ENCODE measurements around the gene MVB12A.

MVB12A gene

GRCh38 chr19:17435218-17435617, 15.4 kb downstream of the MVB12A start:
- no peaks in the 10 kb centered on the region for H3F3A ChIP-seq (ENCODE audit: insufficient read depth)
- H3K27ac ChIP-seq (ENCODE audit: low read depth, low read length): no peak overlapping the region
- TF ChIP-seq CTCF (IDR thresholded peaks at IDR 0.05; ENCODE audit: insufficient read depth, low read length, poor library complexity, severe bottlenecking) (no peak), EZH2phosphoT487 (conservative IDR thresholded peaks at IDR 0.05; ENCODE audit: low read length) (no peak)
- H4K20me1 ChIP-seq (ENCODE audit: low read depth, low read length): no peaks in the 10 kb centered on the region
- no peaks in the 10 kb centered on the region for H3K9me2 ChIP-seq (replicated peaks; ENCODE audit: insufficient read depth, low read length)
- no peak overlapping the region for H3K4me2 ChIP-seq (ENCODE audit: low read depth, low read length, poor library complexity, severe bottlenecking)
- no peaks in the 10 kb centered on the region for H3K79me2 ChIP-seq (ENCODE audit: insufficient read depth, low read length)
- no peaks in the 10 kb centered on the region for H3K27me3 ChIP-seq (ENCODE audit: low read length)
- H3K9ac ChIP-seq (ENCODE audit: low read length): no peak overlapping the region
- no peak overlapping the region for H2AFZ ChIP-seq (ENCODE audit: low read depth, low read length, severe bottlenecking)
- no peaks in the 10 kb centered on the region for H3K36me3 ChIP-seq (ENCODE audit: low read length)
- no peaks in the 10 kb centered on the region for H3K9me3 ChIP-seq (ENCODE audit: insufficient read depth, low read length)
- no peak overlapping the region for H3K4me3 ChIP-seq (ENCODE audit: insufficient read depth, low read length, poor library complexity, severe bottlenecking)

GRCh38 chr19:17436094-17436873, 16.4 kb downstream of the MVB12A start:
- no peaks in the 10 kb centered on the region for H4K20me1 ChIP-seq (ENCODE audit: low read depth, low read length)
- no peak overlapping the region for H3K4me3 ChIP-seq (ENCODE audit: insufficient read depth, low read length, poor library complexity, severe bottlenecking)
- H3K4me2 ChIP-seq (ENCODE audit: low read depth, low read length, poor library complexity, severe bottlenecking): no peak overlapping the region
- H3K9me3 ChIP-seq (ENCODE audit: insufficient read depth, low read length): no peaks in the 10 kb centered on the region
- H3K27ac ChIP-seq (ENCODE audit: low read depth, low read length): no peak overlapping the region
- no peak overlapping the region for H3K9ac ChIP-seq (ENCODE audit: low read length)
- H3K27me3 ChIP-seq (ENCODE audit: low read length): no peaks in the 10 kb centered on the region
- H3K9me2 ChIP-seq (replicated peaks; ENCODE audit: insufficient read depth, low read length): no peaks in the 10 kb centered on the region
- no peaks in the 10 kb centered on the region for H3K36me3 ChIP-seq (ENCODE audit: low read length)
- no peaks in the 10 kb centered on the region for H3F3A ChIP-seq (ENCODE audit: insufficient read depth)
- no peaks in the 10 kb centered on the region for H3K79me2 ChIP-seq (ENCODE audit: insufficient read depth, low read length)
- H2AFZ ChIP-seq (ENCODE audit: low read depth, low read length, severe bottlenecking): no peak overlapping the region
- TF ChIP-seq EZH2phosphoT487 (conservative IDR thresholded peaks at IDR 0.05; ENCODE audit: low read length): no peak

- Histone ChIP-seq H3K9me2 (replicated peaks; ENCODE audit: insufficient read depth, low read length) (no peaks in the 10 kb centered on the region), H3K27me3 (ENCODE audit: low read length) (no peaks in the 10 kb centered on the region), H3K4me3 (ENCODE audit: insufficient read depth, low read length, poor library complexity, severe bottlenecking) (no peak overlapping the region), H3K36me3 (ENCODE audit: low read length) (no peaks in the 10 kb centered on the region), H3K79me2 (ENCODE audit: insufficient read depth, low read length) (no peaks in the 10 kb centered on the region), H4K20me1 (ENCODE audit: low read depth, low read length) (no peaks in the 10 kb centered on the region), H3K9me3 (ENCODE audit: insufficient read depth, low read length) (no peaks in the 10 kb centered on the region), H3F3A (ENCODE audit: insufficient read depth) (no peaks in the 10 kb centered on the region), H2AFZ (ENCODE audit: low read depth, low read length, severe bottlenecking) (no peak overlapping the region), H3K4me2 (ENCODE audit: low read depth, low read length, poor library complexity, severe bottlenecking) (no peak overlapping the region), H3K27ac (ENCODE audit: low read depth, low read length) (no peak overlapping the region), H3K9ac (ENCODE audit: low read length) (no peak overlapping the region)
- no peak for TF ChIP-seq EZH2phosphoT487 (conservative IDR thresholded peaks at IDR 0.05; ENCODE audit: low read length)
- TF ChIP-seq CTCF (IDR thresholded peaks at IDR 0.05; ENCODE audit: insufficient read depth, low read length, poor library complexity, severe bottlenecking): no peak
Observed at GRCh38 chr19:17436874-17437267, 17.0 kb downstream of the MVB12A start.

GRCh38 chr19:17441241-17442021, 21.6 kb downstream of the MVB12A start:
- Histone ChIP-seq H2AFZ (ENCODE audit: low read depth, low read length, severe bottlenecking) (no peak overlapping the region), H3K4me3 (ENCODE audit: insufficient read depth, low read length, poor library complexity, severe bottlenecking) (no peak overlapping the region), H3K27me3 (ENCODE audit: low read length) (no peaks in the 10 kb centered on the region), H3K36me3 (ENCODE audit: low read length) (no peaks in the 10 kb centered on the region), H3K79me2 (ENCODE audit: insufficient read depth, low read length) (no peaks in the 10 kb centered on the region), H3K9me2 (replicated peaks; ENCODE audit: insufficient read depth, low read length) (no peaks in the 10 kb centered on the region), H4K20me1 (ENCODE audit: low read depth, low read length) (no peaks in the 10 kb centered on the region), H3K27ac (ENCODE audit: low read depth, low read length) (no peak overlapping the region), H3K4me2 (ENCODE audit: low read depth, low read length, poor library complexity, severe bottlenecking) (no peak overlapping the region), H3F3A (ENCODE audit: insufficient read depth) (no peaks in the 10 kb centered on the region), H3K9ac (ENCODE audit: low read length) (no peak overlapping the region), H3K9me3 (ENCODE audit: insufficient read depth, low read length) (no peaks in the 10 kb centered on the region)
- TF ChIP-seq EZH2phosphoT487 (conservative IDR thresholded peaks at IDR 0.05; ENCODE audit: low read length): no peak
- peak; percentile 53 for TF ChIP-seq CTCF (IDR thresholded peaks at IDR 0.05; ENCODE audit: insufficient read depth, low read length, poor library complexity, severe bottlenecking)

Data from SU-DHL-6 (cell line).